NCI-H524 (cell line): Measurements from ENCODE around the gene EFTUD2.

ENCODE experiments used
- DNase-seq, 2 experiments: peaks; one replicate each; lab custom pipeline; 2025; lab: John Stamatoyannopoulos, UW

EFTUD2 gene

GRCh38 chr17:44887971-44888954 is 11.0 kb downstream of the EFTUD2 start:
- DNase-seq: no peak

GRCh38 chr17:44887016-44887415 is 12.2 kb downstream of the EFTUD2 start:
- DNase-seq: no peak

GRCh38 chr17:44884941-44885340 is 14.3 kb downstream of the EFTUD2 start:
- no peak for DNase-seq

GRCh38 chr17:44881145-44881544 is 18.1 kb downstream of the EFTUD2 start:
- no peak for DNase-seq

- no peak for DNase-seq
Measured at GRCh38 chr17:44880062-44880461, 19.2 kb downstream of the EFTUD2 start.

- DNase-seq: no peak
Measured at GRCh38 chr17:44879376-44879775, 19.9 kb downstream of the EFTUD2 start.

- peak in 1 of 2 experiments; percentile 62 for DNase-seq
Measured at GRCh38 chr17:44878627-44879221, 20.5 kb downstream of the EFTUD2 start.

GRCh38 chr17:44877121-44877520 is 22.1 kb downstream of the EFTUD2 start:
- DNase-seq: no peak

- DNase-seq: no peak
Measured at GRCh38 chr17:44875761-44876160, 23.5 kb downstream of the EFTUD2 start.

- no peak for DNase-seq
Measured at GRCh38 chr17:44872131-44872768, 27.0 kb downstream of the EFTUD2 start.

GRCh38 chr17:44871556-44871955 is 27.7 kb downstream of the EFTUD2 start:
- DNase-seq: no peak

- no peak for DNase-seq
Measured at GRCh38 chr17:44867841-44868240, 31.4 kb downstream of the EFTUD2 start.

GRCh38 chr17:44865931-44866330 is 33.3 kb downstream of the EFTUD2 start:
- no peak for DNase-seq

GRCh38 chr17:44865231-44865660 is 34.0 kb downstream of the EFTUD2 start:
- DNase-seq: peak; percentile 30 to 79

- no peak for DNase-seq
Measured at GRCh38 chr17:44864831-44865230, 34.4 kb downstream of the EFTUD2 start.

GRCh38 chr17:44863061-44863918 is 36.0 kb downstream of the EFTUD2 start:
- DNase-seq: no peak

GRCh38 chr17:44862278-44862914 is 36.8 kb downstream of the EFTUD2 start:
- DNase-seq: no peak

- DNase-seq: no peak
Measured at GRCh38 chr17:44859701-44860100, 39.5 kb downstream of the EFTUD2 start.

GRCh38 chr17:44854192-44854591 is 45.1 kb downstream of the EFTUD2 start:
- DNase-seq: peak; percentile 89 to 96

- no peak for DNase-seq
Measured at GRCh38 chr17:44850612-44851011, 48.6 kb downstream of the EFTUD2 start.

GRCh38 chr17:44850025-44850424 is 49.2 kb downstream of the EFTUD2 start:
- no peak for DNase-seq
